Measurements from ENCODE around the gene PCDHA5. TPM values are rescaled to one million over a fixed set of nuclear protein-coding genes. Genes with fewer than 3 reads are reported as not detected.
"Not testable (repeated sequence)": the region's sequence is repeated elsewhere in the genome, so short reads cannot be mapped to it uniquely, and the experiment has no call there.

PCDHA5 gene
- total RNA-seq, 1 donor from 2014 or later = not detected

DNA sequence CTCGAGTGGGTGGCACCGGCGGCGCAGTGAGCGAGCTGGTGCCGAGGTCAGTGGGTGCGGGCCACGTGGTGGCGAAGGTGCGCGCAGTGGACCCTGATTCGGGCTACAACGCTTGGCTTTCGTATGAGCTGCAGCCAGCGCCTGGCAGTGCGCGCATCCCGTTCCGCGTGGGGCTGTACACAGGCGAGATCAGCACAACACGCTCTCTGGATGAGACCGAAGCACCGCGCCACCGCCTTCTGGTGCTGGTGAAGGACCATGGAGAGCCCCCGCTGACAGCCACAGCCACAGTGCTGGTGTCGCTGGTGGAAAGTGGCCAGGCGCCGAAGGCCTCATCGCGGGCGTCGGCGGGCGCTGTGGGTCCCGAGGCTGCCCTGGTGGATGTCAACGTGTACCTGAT lies 2.1 kb downstream of the PCDHA5 start:
- Histone ChIP-seq H3K4me3 (no peak overlapping the region), H3K9me3 (replicated peaks) (peaks cover 51% of the 10 kb centered on the region), H3K27ac (replicated peaks) (no peak overlapping the region), H3K27me3 (ENCODE audit: low read depth) (peaks cover 74% of the 10 kb centered on the region), H3K4me1 (no peaks in the 10 kb centered on the region), H3K36me3 (no peaks in the 10 kb centered on the region)
- intact Hi-C loops (cut with micrococcal nuclease) = no loop called here
- no peak for DNase-seq
- TF ChIP-seq CTCF (IDR thresholded peaks at IDR 0.05; ENCODE audit: borderline replicate concordance) = no peak

- peaks cover 64% of the 10 kb centered on the region for H3K9me3 ChIP-seq (replicated peaks)
- peaks cover 93% of the 10 kb centered on the region for H3K27me3 ChIP-seq (ENCODE audit: low read depth)
- no peak within 1 kb of the TSS for H3K27ac ChIP-seq (replicated peaks)
- no peak for TF ChIP-seq CTCF (IDR thresholded peaks at IDR 0.05; ENCODE audit: borderline replicate concordance)
- intact Hi-C loops (cut with micrococcal nuclease) = no loop called here
- H3K36me3 ChIP-seq = no peaks in the 10 kb centered on the region
- H3K4me3 ChIP-seq = no peak within 1 kb of the TSS
- DNase-seq = no peak
- no peaks in the 10 kb centered on the region for H3K4me1 ChIP-seq
Observed at GRCh38 chr5:140827704-140828361, 6.4 kb downstream of the PCDHA5 start, which contains the start of gene PCDHA6. TSS of gene PCDHA6 (plus strand) at chr5:140827960. CDS start at chr5:140828092, 132 bp downstream.

DNA sequence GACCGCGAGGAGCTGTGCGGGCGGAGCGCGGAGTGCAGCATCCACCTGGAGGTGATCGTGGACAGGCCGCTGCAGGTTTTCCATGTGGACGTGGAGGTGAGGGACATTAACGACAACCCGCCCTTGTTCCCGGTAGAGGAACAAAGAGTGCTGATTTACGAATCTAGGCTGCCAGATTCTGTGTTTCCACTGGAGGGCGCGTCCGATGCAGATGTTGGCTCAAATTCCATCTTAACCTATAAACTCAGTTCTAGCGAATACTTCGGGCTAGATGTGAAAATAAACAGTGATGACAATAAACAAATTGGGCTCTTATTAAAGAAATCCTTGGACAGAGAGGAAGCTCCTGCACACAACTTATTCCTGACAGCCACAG lies 6.9 kb downstream of the PCDHA5 start:
- H3K36me3 ChIP-seq = no peaks in the 10 kb centered on the region
- no peak overlapping the region for H3K4me3 ChIP-seq
- intact Hi-C loops (cut with micrococcal nuclease) = no loop called here
- no peak overlapping the region for H3K27ac ChIP-seq (replicated peaks)
- peaks cover 93% of the 10 kb centered on the region for H3K27me3 ChIP-seq (ENCODE audit: low read depth)
- H3K9me3 ChIP-seq (replicated peaks) = peaks cover 59% of the 10 kb centered on the region
- no peaks in the 10 kb centered on the region for H3K4me1 ChIP-seq
- DNase-seq = no peak
- no peak for TF ChIP-seq CTCF (IDR thresholded peaks at IDR 0.05; ENCODE audit: borderline replicate concordance)

DNA sequence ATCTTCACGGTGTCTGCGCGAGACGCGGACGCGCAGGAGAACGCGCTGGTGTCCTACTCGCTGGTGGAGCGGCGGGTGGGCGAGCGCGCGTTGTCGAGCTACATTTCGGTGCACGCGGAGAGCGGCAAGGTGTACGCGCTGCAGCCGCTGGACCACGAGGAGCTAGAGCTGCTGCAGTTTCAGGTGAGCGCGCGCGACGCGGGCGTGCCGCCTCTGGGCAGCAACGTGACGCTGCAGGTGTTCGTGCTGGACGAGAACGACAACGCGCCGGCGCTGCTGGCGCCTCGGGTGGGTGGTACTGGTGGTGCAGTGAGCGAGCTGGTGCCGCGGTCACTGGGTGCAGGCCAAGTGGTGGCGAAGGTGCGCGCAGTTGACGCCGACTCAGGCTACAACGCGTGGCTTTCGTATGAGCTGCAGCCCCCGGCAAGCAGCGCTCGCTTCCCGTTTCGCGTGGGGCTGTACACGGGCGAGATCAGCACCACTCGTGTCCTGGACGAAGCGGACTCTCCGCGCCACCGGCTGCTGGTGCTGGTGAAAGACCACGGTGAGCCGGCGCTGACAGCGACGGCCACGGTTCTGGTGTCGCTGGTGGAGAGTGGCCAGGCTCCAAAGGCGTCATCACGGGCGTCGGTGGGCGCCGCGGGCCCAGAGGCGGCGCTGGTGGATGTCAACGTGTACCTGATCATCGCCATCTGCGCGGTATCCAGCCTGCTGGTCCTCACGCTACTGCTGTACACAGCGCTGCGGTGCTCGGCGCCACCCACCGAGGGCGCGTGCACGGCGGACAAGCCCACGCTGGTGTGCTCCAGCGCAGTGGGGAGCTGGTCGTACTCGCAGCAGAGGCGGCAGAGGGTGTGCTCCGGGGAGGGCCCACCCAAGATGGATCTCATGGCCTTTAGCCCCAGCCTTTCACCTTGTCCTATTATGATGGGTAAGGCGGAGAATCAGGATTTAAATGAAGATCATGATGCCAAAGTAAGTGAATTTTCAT lies 8.4 kb downstream of the PCDHA5 start:
- DNase-seq; H3K4me1 ChIP-seq; H3K4me3 ChIP-seq; H3K27ac ChIP-seq (replicated peaks); H3K36me3 ChIP-seq; intact Hi-C loops (cut with micrococcal nuclease): not testable (repeated sequence)
- H3K27me3 ChIP-seq (ENCODE audit: low read depth) = peaks cover 92% of the 10 kb centered on the region
- H3K9me3 ChIP-seq (replicated peaks) = peaks cover 59% of the 10 kb centered on the region

GRCh38 chr5:140833993-140834392 lies 12.6 kb downstream of the PCDHA5 start, which contains the start of gene PCDHA7:
TSS of gene PCDHA7 (plus strand) at chr5:140834269. CDS start at chr5:140834384, 115 bp downstream.
- Histone ChIP-seq H3K27ac (replicated peaks) (no peak within 1 kb of the TSS), H3K4me3 (peak within 1 kb of the TSS; percentile 27), H3K27me3 (ENCODE audit: low read depth) (peaks cover 86% of the 10 kb centered on the region), H3K9me3 (replicated peaks) (peaks cover 57% of the 10 kb centered on the region), H3K4me1 (no peaks in the 10 kb centered on the region), H3K36me3 (no peaks in the 10 kb centered on the region)
- no peak for TF ChIP-seq CTCF (IDR thresholded peaks at IDR 0.05; ENCODE audit: borderline replicate concordance)
- no peak for DNase-seq
- intact Hi-C loops (cut with micrococcal nuclease) = no loop called here

GRCh38 chr5:140834439-140835008 lies 13.1 kb downstream of the PCDHA5 start:
- Histone ChIP-seq H3K4me3 (peak overlapping the region; percentile 27), H3K9me3 (replicated peaks) (peaks cover 52% of the 10 kb centered on the region), H3K27me3 (ENCODE audit: low read depth) (peaks cover 86% of the 10 kb centered on the region)
- H3K27ac ChIP-seq (replicated peaks); H3K4me1 ChIP-seq; intact Hi-C loops (cut with micrococcal nuclease); H3K36me3 ChIP-seq; DNase-seq: not testable (repeated sequence)

All from left ventricle myocardium inferior (tissue), 1 donor.